Progenitor cell of endocrine pancreas (in vitro differentiated cells): ENCODE data around the gene HSFX2. TPM values are rescaled to one million over a fixed set of nuclear protein-coding genes. Genes with fewer than 3 reads are reported as not detected.

ENCODE experiments used
- DNase-seq: peaks from one replicate; pipeline ENCODE4 v3.0.0; 2021; ENCODE audit warnings: low spot score; ENCODE audit not compliant: unreplicated experiment
- H3K27ac Mint-ChIP-seq: 2 replicates; pipeline ENCODE4 v1.8.0; 2021; ENCODE audit warnings: mild to moderate bottlenecking, moderate library complexity, mixed read lengths
- H3K27me3 Mint-ChIP-seq: 2 replicates; pipeline ENCODE4 v1.8.0; 2021; ENCODE audit warnings: mixed read lengths
- H3K36me3 Mint-ChIP-seq: 2 replicates; pipeline ENCODE4 v1.8.0; 2022; ENCODE audit warnings: mixed read lengths; ENCODE audit not compliant: insufficient read depth
- H3K4me1 Mint-ChIP-seq: 2 replicates; pipeline ENCODE4 v1.8.0; 2021; ENCODE audit warnings: low read depth, mixed read lengths
- H3K4me3 Mint-ChIP-seq: 2 replicates; pipeline ENCODE4 v1.8.0; 2021; ENCODE audit warnings: low read depth, mild to moderate bottlenecking, moderate library complexity, mixed read lengths
- H3K9me3 Mint-ChIP-seq: 2 replicates; pipeline ENCODE4 v1.8.0; 2021; ENCODE audit warnings: low read depth, mixed read lengths
- total RNA-seq: library from RNA; stranded (reverse); gene quantifications from 2 replicates; pipeline ENCODE4 v1.2.1, GENCODE V29; 2021
- TF ChIP-seq, protein P1 (sequence below): fragments of 200-600 bp; sonication (generic); IDR thresholded peaks from one replicate; pipeline ENCODE4 v1.5.0; 2021; ENCODE audit warnings: antibody characterized with exemption, mild to moderate bottlenecking; ENCODE audit not compliant: unreplicated experiment

The HSFX2 gene
- total RNA-seq, 1 donor from 2014 or later: 0.36 TPM

DNA sequence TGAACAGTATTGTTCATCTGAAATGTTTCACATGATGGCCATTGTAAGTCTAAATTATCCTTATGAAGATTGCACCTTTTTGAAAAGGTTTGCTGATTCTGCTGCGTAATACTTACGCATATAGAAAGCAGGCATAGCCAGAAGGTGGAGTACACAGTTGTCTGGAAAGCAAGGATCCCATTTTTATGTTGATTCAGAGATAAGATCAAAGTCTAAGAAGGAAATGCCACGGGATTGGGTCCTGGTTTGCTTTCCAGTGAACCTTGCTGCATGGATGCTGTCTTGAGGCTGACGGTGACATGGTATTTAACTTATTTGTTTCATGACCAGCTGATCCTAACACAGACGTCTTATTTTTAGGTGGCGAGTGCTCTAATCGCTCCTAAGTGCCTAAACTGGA, 23.3 kb downstream of the HSFX2 start:
- Mint-ChIP-seq H3K27me3 (no peaks in the 10 kb centered on the region), H3K4me1 (peaks cover 8% of the 10 kb centered on the region), H3K4me3 (no peak overlapping the region), H3K9me3 (no peaks in the 10 kb centered on the region), H3K36me3 (no peaks in the 10 kb centered on the region), H3K27ac (no peak overlapping the region)
- DNase-seq: no peak
- TF ChIP-seq, protein P1, sequence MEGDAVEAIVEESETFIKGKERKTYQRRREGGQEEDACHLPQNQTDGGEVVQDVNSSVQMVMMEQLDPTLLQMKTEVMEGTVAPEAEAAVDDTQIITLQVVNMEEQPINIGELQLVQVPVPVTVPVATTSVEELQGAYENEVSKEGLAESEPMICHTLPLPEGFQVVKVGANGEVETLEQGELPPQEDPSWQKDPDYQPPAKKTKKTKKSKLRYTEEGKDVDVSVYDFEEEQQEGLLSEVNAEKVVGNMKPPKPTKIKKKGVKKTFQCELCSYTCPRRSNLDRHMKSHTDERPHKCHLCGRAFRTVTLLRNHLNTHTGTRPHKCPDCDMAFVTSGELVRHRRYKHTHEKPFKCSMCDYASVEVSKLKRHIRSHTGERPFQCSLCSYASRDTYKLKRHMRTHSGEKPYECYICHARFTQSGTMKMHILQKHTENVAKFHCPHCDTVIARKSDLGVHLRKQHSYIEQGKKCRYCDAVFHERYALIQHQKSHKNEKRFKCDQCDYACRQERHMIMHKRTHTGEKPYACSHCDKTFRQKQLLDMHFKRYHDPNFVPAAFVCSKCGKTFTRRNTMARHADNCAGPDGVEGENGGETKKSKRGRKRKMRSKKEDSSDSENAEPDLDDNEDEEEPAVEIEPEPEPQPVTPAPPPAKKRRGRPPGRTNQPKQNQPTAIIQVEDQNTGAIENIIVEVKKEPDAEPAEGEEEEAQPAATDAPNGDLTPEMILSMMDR: no peak

DNA sequence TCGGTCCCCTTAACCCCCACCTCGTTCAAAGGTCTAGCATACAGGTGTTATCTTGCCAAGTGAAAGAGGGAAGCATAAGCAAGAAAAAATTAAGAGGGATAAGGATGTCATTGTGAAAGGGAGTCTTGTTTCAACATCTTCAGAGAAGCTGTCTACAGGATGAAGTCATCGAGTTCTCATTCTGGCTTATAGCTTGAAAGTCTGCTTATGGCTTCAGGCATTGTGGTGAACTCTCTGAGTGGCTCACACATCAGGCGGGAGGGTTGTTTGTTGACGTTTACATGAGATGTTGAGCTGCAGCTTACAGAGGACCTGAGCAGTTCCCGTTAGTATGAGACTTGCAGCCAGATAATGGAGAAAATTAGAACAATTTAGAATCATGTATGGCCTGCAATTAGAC, 24.4 kb downstream of the HSFX2 start:
- TF ChIP-seq, protein P1: no peak

DNA sequence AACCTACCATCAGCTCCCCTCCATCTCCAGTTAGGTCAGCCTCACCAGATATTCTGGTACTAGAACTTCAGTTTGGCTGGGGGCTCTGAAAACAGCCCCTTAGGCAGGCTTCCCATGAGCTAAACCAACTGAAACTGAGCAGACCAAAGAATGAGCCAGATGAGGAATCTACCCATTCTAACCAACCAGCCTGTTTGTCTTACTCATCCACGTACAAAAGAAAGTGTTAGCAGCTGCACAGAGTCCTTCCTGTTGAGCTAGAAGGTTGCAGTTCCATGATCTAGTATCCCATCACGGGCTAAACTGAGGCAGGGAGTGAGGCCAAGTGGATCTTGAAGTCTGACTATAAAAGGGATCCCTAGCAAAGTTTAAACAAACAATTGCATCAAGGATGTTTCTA, 25.3 kb downstream of the HSFX2 start:
- Mint-ChIP-seq H3K27me3 (no peaks in the 10 kb centered on the region), H3K4me3 (no peak overlapping the region), H3K36me3 (no peaks in the 10 kb centered on the region), H3K27ac (no peak overlapping the region), H3K4me1 (peaks cover 8% of the 10 kb centered on the region), H3K9me3 (no peaks in the 10 kb centered on the region)
- DNase-seq: no peak
- TF ChIP-seq, protein P1: no peak

More for the DNA sequence above, 24.4 kb downstream of the HSFX2 start:
- H3K4me3 Mint-ChIP-seq: no peak overlapping the region
- H3K36me3 Mint-ChIP-seq: no peaks in the 10 kb centered on the region
- peaks cover 8% of the 10 kb centered on the region for H3K4me1 Mint-ChIP-seq
- DNase-seq: no peak
- no peak overlapping the region for H3K27ac Mint-ChIP-seq
- no peaks in the 10 kb centered on the region for H3K27me3 Mint-ChIP-seq
- no peaks in the 10 kb centered on the region for H3K9me3 Mint-ChIP-seq

DNA sequence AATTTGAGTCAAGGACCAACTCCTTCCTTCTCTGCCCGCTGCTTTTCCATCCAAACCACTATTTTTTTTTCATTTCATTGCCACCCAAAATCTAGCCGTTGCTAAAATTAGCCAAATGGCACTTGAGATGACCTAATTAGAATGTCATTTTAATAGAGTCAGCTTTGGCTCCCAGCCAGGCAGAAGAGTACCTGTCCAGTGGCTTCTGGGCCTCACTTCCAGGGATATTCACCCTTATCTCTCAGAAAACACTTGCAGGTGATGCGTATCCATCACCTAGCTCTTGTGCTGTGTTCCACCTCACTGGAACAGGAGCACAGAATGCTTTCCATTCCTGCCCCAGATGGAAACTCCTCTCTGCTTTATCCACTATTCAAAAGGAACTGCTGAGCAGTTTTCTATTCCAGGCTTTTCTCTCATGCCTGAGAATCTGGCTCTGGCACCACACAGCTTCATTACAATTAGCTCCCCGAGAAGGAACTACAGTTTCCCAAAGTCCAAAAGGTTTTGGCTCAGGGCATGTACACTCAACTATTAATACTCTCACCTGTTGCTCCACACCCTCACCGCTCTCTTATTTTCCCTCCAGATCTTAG, 26.3 kb downstream of the HSFX2 start:
- TF ChIP-seq, protein P1: no peak
- no peak overlapping the region for H3K27ac Mint-ChIP-seq

DNA sequence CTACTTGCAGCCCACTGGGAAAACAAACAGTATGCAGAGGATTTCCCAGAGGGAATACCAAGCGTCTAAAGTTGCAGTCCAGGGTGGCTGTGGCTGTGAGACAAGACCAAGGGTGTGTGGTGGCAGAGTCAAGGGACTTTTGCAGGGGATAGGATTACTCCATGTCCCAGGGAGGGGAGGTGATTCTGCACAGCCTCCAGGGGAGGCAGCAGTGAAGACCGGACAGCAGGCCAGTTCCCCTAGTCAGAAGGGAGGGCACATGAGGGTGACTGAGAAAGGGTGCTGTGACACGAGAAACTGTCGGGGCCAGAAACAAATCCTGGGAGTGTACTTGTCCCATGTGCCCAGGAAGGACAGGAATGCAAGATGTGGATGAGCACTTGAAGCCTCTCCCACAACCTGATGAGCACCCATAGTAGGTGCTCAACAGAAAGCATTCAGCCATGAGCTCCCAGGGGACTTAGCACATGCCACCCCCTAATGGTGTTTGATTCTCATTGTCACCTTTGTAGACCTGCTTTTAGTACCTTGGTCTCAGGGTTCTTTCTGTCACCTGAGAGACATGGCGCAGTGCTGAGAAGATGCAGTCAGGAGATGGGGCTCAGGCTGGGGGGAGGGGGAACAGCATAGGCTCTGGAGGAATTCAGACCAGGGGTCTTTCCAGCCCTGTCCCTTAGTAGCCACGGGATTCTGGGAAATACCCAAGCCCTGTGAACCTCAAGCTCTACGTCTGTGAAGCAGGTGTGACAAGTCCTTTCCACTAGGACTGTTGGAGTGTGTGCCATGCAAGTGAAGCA, 27.3 kb downstream of the HSFX2 start:
- peaks cover 6% of the 10 kb centered on the region for H3K9me3 Mint-ChIP-seq
- TF ChIP-seq, protein P1: no peak
- no peak overlapping the region for H3K4me3 Mint-ChIP-seq
- DNase-seq: no peak
- peaks cover 8% of the 10 kb centered on the region for H3K4me1 Mint-ChIP-seq
- no peaks in the 10 kb centered on the region for H3K36me3 Mint-ChIP-seq
- no peaks in the 10 kb centered on the region for H3K27me3 Mint-ChIP-seq
- no peak overlapping the region for H3K27ac Mint-ChIP-seq

More for the DNA sequence above, 26.3 kb downstream of the HSFX2 start:
- no peak for DNase-seq
- Mint-ChIP-seq H3K4me3 (no peak overlapping the region), H3K36me3 (no peaks in the 10 kb centered on the region), H3K9me3 (no peaks in the 10 kb centered on the region), H3K27me3 (no peaks in the 10 kb centered on the region), H3K4me1 (peaks cover 8% of the 10 kb centered on the region)
